Activated CD8-positive, alpha-beta memory T cell treated with anti-CD3 and anti-CD28 coated beads, Interleukin-2, amount 50 U/mL, for 1 hour (primary cell): Measurements from ENCODE around the gene UBE2D2.
A peak's percentile ranks its signal among the peaks of the same experiment; 100 is the strongest.
"Not testable (repeated sequence)": the region's sequence is repeated elsewhere in the genome, so short reads cannot be mapped to it uniquely, and the experiment has no call there.

ENCODE experiments used
- DNase-seq: peaks from one replicate; pipeline ENCODE4 v3.0.0-alpha.2; 2020; ENCODE audit errors: extremely low read depth

The UBE2D2 gene

GRCh38 chr5:139560752-139561654, at the start of gene UBE2D2:
Gene UBE2D2, plus strand, starts transcription at chr5:139561339. Its CDS starts 453 bp downstream, at chr5:139561792.
- peak; percentile 93 for DNase-seq

GRCh38 chr5:139512786-139513390, 48.3 kb upstream of the UBE2D2 start:
- no peak for DNase-seq

- DNase-seq: peak; percentile 51
These were observed 47.7 kb upstream of the UBE2D2 start for GRCh38 chr5:139513434-139513833.

DNA sequence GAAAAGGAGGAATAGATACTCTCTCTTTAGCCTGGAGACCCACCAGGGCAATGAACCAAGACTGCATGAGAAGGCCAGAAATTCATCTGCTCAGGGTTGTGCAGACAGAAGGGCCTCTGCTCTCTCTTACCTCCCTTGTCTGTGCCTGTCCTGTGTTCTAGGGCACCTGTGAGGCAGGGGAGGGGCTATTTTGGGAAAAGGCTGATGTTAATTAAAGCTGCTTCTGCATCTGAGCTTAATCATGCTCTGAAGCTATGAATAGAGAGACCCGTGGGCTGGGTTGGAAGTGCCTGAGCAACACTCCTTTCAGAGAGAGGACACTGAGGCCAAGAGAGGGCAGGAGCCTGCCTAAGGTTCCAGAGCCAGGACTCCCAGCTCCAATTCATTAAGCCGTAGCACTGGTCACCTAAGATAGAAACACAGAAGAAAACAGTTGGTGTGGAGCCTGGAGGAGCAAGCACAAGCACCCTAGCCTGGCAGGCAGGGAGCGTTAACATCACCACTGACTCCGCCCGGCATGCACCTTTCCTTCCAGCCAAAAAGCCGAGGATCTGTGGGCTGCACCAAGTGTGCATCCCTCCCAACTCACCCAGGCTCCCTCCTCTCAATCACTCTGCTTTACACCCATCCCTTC, 47.2 kb upstream of the UBE2D2 start:
- DNase-seq: no peak

DNA sequence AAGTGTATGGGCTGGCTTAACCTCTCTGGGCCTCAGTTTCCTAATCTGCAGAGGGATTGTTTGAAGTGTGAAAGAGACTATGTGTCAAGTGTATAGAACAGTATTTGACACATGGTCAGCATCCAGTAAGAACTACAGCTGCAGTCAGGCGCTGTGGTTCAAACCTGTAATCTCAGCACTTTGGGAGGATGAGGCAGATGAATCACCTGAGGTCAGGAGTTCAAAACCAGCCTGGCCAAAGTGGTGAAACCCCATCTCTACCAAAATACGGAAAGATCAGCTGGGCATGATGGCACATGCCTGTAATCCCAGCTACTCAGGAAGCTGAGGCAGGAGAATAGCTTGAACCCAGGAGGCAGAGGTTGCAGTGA, 46.7 kb upstream of the UBE2D2 start:
- DNase-seq: no peak

DNA sequence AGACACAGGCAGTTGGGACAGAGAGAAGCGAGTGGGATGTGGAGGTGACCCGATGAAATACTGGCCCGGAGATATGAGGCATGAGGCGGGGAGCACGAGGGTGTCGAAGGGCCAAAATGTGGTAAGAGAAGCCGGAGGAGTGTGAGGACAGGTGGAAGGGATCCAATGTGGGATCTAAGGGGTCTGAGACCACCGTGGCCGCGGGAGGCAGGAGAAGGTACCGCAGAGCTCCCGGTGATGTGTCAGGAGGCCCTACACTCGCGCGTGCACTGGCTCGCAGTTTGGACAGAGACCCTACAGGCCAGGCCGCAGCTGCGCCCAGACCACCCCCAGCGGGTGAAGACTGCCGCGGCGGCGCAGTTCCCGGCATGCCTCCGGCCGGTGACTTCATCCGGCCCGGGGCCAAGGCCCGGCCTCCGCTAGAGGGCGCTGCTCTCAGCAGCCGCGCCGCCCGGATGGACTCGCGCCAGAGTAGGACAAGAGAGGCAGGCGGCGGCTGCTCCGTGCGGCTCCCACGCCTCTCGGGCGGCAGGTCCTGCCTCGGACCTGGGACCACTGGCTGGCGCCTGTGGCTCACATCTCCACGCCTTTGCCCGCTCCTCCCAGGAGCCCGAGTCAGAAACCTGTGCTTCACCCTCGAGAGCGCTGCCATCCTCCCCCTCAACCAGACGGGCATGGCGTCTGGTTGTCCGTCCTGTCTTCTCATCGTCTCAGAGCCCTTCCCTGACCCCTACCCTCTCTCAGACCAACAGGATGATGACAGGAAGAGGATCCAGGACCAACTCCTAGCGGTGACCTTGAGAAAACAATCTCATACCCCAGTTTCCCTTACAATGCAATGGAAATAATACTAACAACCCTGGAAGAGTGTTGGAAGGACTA, 43.2 kb upstream of the UBE2D2 start:
- DNase-seq: peak; percentile 55

DNA sequence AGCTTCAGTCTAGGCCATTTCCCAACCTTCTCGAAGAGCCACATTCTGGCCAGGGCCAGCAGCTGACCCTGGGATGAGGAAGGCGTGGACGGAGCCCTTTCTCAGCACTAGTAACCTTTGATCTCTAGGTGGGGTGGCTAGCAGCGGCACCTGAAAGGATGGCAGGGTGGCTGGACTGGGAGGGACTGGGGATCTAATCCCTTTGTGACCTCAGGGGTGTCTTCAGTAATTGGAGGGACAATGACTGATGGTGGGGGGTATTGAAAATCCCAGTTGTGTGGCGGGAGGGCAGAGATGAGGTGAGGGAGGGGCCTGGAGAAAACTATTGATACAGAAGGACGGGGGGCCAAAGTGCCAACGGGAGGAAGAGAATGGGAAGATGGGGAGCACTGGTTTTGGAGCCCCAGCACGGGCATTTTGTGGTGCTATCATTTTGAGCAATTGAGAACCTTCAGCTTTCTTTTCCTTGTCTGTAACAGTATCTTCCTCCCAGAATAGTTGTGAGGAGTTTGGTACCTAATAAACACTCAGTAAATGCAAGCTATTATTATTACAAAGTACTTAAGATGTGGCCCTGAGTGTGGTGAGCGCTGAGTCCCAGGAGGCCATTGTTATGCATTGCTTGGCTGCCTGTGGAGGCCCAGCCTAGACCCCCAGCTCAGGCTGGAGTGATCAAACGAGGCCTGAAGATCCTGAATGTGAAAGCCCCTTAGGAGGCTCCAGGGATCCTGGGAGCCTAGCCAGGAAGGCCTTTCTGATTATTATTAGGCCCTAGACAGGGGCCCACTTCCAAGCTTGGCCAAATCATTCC, 37.3 kb upstream of the UBE2D2 start:
- DNase-seq: no peak

GRCh38 chr5:139524446-139524845, 36.7 kb upstream of the UBE2D2 start:
- no peak for DNase-seq

GRCh38 chr5:139524940-139525585, 36.1 kb upstream of the UBE2D2 start:
- no peak for DNase-seq

GRCh38 chr5:139525586-139526308, 35.4 kb upstream of the UBE2D2 start:
- DNase-seq: not testable (repeated sequence)

DNA sequence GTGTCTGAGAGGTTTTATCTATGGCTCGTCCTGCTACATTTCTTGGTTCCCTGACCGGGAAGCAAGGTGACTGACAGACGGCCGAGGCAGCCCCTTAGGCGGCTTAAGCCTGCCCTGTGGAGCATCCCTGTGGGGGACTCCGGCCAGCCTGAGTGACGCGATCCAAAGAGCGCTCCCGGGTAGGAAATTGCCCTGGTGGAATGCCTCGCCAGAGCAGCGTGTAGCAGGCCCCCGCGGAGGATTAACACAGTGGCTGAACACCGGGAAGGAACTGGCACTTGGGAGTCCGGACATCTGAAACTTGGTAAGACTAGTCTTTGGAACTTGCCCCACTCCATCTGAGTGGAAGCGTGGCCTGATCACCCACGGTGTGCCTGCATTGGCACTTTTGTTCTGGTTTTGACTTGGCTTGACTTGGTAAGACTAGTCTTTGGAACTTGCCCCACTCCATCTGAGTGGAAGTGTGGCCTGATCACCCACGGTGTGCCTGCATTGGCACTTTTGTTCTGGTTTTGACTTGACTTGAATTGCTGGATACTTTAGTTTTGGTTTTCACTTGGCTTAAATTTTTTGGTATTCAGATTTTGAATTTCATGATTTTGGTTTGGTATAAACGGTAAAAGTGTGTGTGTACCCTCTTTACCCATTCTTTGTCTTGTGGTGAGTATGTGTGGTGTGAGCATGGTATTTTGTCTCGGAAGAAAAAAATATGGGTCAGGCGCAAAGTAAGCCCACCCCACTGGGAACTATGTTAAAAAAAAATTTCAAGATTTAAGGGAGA, 34.6 kb upstream of the UBE2D2 start:
- not testable (repeated sequence) for DNase-seq

DNA sequence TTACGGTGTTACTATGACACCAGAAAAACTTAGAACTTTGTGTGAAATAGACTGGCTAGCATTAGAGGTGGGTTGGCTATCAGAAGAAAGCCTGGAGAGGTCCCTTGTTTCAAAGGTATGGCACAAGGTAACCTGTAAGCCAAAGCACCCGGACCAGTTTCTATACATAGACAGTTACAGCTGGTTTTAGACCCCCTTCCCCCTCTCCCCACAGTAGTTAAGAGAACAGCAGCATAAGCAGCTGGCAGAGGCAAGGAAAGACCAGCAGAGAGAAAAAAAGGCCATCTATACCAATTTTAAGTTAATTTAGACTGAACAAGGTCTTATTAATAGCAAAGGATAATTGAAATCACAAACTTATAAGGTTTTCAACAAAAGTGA, 34.1 kb upstream of the UBE2D2 start:
- DNase-seq: not testable (repeated sequence)

- DNase-seq: not testable (repeated sequence)
These were observed 33.2 kb upstream of the UBE2D2 start for GRCh38 chr5:139527896-139528467.

DNA sequence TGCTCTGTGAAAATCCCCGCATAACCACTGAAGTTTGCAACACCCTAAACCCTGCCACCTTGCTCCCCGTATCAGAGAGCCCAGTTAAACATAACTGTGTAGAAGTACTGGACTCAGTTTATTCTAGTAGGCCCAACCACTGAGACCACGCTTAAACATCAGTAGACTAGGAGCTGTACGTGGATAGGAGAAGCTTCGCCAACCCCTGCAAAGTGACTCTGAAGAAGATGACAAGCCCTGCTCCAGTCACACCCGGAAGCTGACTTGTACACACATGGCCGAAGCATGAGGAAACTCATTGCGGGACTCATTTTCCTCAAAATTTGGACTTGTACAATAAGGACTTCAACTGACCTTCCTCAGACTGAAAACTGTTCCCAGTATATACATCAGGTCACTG, 32.4 kb upstream of the UBE2D2 start:
- not testable (repeated sequence) for DNase-seq

GRCh38 chr5:139530079-139530478, 31.1 kb upstream of the UBE2D2 start:
- DNase-seq: not testable (repeated sequence)

- no peak for DNase-seq
These were observed 29.4 kb upstream of the UBE2D2 start for GRCh38 chr5:139531772-139532169.

DNA sequence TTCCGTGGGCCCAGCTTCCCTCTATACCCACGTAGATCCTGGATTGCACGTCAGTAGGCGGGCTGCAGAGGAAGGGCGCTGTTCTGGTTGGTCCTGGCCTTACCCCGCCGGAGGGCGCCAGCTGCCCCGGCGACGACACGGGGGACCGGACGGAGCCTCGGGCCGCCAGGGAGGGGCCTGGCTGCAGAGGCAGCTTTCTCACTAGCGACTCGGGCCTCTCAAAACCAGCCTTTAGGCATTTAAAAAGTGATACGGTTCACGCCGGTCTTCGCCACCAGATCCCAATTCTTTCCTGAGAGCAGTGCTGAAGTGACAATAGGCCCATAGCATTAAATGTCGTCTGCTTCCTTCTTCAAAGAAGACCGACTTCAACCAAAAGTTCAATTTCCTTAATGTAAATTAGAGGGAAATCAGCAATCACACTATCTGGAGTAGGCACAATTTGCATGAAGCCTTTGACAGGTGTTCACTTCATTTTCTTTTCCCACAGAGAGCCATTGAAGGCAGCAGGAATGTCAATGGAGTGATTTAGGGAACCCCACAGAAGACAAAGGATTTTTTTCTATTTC, 17.6 kb upstream of the UBE2D2 start:
- DNase-seq: no peak

DNA sequence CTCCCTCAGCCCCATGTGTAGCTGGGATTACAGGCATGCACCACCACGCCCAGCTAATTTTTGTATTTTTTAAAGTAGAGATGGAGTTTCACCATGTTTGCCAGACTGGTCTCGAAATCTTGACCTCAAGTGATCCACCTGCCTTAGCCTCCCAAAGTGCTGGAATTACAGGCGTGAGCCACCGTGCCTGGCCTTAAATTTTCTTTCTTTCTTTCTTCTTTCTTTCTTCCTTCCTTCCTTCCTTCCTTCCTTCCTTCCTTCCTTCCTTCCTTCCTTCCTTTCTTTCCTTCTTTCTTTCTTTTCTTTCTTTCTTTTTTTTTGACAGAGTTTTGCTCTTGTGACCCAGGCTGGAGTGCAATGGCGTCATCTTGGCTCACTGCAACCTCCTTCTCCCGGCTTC, 14.5 kb upstream of the UBE2D2 start:
- DNase-seq: not testable (repeated sequence)
